Vagina (tissue), 2 donors: ENCODE measurements around the gene APLN. TPM values are rescaled to one million over a fixed set of nuclear protein-coding genes. Genes with fewer than 3 reads are reported as not detected.
A peak's percentile ranks its signal among the peaks of the same experiment; 100 is the strongest.

Experiments used
- DNase-seq, 2 donors: peaks; one replicate each; pipeline ENCODE4 v3.0.0-alpha.2; 2017; ENCODE audit errors: extremely low spot score in 2 of 2
- H3K27ac ChIP-seq: fragments of 200-600 bp; sonication (generic); one replicate; pipeline ENCODE4 v1.5.1; 2019
- H3K27me3 ChIP-seq: fragments of 200-600 bp; sonication (generic); one replicate; pipeline ENCODE4 v1.5.1; 2019
- H3K36me3 ChIP-seq, 2 donors: fragments of 200-600 bp; sonication (generic); one replicate each; pipeline ENCODE4 v1.5.1; 2017 to 2019
- H3K4me1 ChIP-seq: fragments of 200-600 bp; sonication (generic); one replicate; pipeline ENCODE4 v1.5.1; 2019
- H3K4me3 ChIP-seq, 2 donors: fragments of 200-600 bp; sonication (generic); 1 replicate in 1 of 2; 2 replicates in 1 of 2; pipeline ENCODE4 v1.5.1; 2016 to 2019
- H3K9me3 ChIP-seq: fragments of 200-600 bp; sonication (generic); one replicate; pipeline ENCODE4 v1.5.1; 2019
- CTCF ChIP-seq, 3 experiments: fragments of 450-650 bp in 2 of 3; fragments of 200-600 bp in 1 of 3; sonication (generic) in 1 of 3; IDR thresholded peaks; one replicate each; pipeline ENCODE4 v1.5.1; 2017 to 2019; ENCODE audit warnings: antibody characterized with exemption in 3 of 3, mild to moderate bottlenecking in 2 of 3, moderate library complexity in 2 of 3
- POLR2A ChIP-seq, 2 donors: fragments of 450-650 bp; IDR thresholded peaks; one replicate each; pipeline ENCODE4 v1.6.1; 2017; ENCODE audit warnings: antibody characterized with exemption in 2 of 2, mild to moderate bottlenecking in 2 of 2, moderate library complexity in 2 of 2
- POLR2AphosphoS5 ChIP-seq, 2 donors: sonication (generic); formaldehyde crosslinking; IDR thresholded peaks; one replicate each; pipeline ENCODE4 v1.9.0; 2017; ENCODE audit warnings: antibody characterized with exemption in 2 of 2, mild to moderate bottlenecking in 2 of 2, low read depth in 1 of 2; ENCODE audit not compliant: insufficient read depth in 1 of 2
- intact Hi-C: fragments of 100-400 bp; cut with DNase I; formaldehyde crosslinking; loops from one replicate; pipeline ENCODE4 v1.15.1; 2023
- total RNA-seq: library from RNA; depleted of rRNA; stranded (reverse); fragments of >200 nt; gene quantifications from one replicate; pipeline ENCODE4 v1.2.3, GENCODE V29; 2016

The APLN gene
- total RNA-seq, result not detected

GRCh38 chrX:129654652-129655546 lies at the start of gene APLN:
Gene APLN, minus strand, starts transcription at chrX:129654956. Its CDS starts 326 bp downstream, at chrX:129654630.
- Histone ChIP-seq H3K4me3 (peak within 1 kb of the TSS; percentile 39 to 40), H3K9me3 (no peaks in the 10 kb centered on the region), H3K4me1 (peaks cover 16% of the 10 kb centered on the region), H3K36me3 (no peaks in the 10 kb centered on the region), H3K27me3 (no peaks in the 10 kb centered on the region), H3K27ac (peak within 1 kb of the TSS; percentile 7)
- intact Hi-C loops, result no loop called here
- DNase-seq, result peak; percentile 52 to 69
- TF ChIP-seq POLR2AphosphoS5 (IDR thresholded peaks at IDR 0.05; ENCODE audit: insufficient read depth in 1 of 2, low read depth in 1 of 2), result peak in 1 of 2 donors; percentile 17
- no peak for TF ChIP-seq POLR2A (IDR thresholded peaks at IDR 0.05)

- intact Hi-C loops, result no loop called here
- no peak for DNase-seq
Observed at GRCh38 chrX:129704491-129704890, 49.7 kb upstream of the APLN start.

GRCh38 chrX:129701624-129702069 lies 46.9 kb upstream of the APLN start:
- H3K4me1 ChIP-seq, result no peaks in the 10 kb centered on the region
- no peak overlapping the region for H3K27ac ChIP-seq
- no peaks in the 10 kb centered on the region for H3K36me3 ChIP-seq
- no peak for DNase-seq
- intact Hi-C loops, result no loop called here
- TF ChIP-seq CTCF (IDR thresholded peaks at IDR 0.05) (no peak), POLR2AphosphoS5 (IDR thresholded peaks at IDR 0.05; ENCODE audit: insufficient read depth in 1 of 2, low read depth in 1 of 2) (peak; percentile 26 to 49), POLR2A (IDR thresholded peaks at IDR 0.05) (no peak)
- H3K27me3 ChIP-seq, result no peaks in the 10 kb centered on the region
- H3K4me3 ChIP-seq, result no peak overlapping the region
- H3K9me3 ChIP-seq, result no peaks in the 10 kb centered on the region

More at GRCh38 chrX:129704491-129704890, 49.7 kb upstream of the APLN start:
- Histone ChIP-seq H3K9me3 (peaks cover 3% of the 10 kb centered on the region), H3K4me3 (no peak overlapping the region), H3K27ac (no peak overlapping the region), H3K36me3 (no peaks in the 10 kb centered on the region), H3K27me3 (no peaks in the 10 kb centered on the region), H3K4me1 (no peaks in the 10 kb centered on the region)
- TF ChIP-seq CTCF (IDR thresholded peaks at IDR 0.05) (no peak), POLR2AphosphoS5 (IDR thresholded peaks at IDR 0.05; ENCODE audit: insufficient read depth in 1 of 2, low read depth in 1 of 2) (no peak), POLR2A (IDR thresholded peaks at IDR 0.05) (no peak)

- no peak for DNase-seq
- no peaks in the 10 kb centered on the region for H3K4me1 ChIP-seq
- H3K36me3 ChIP-seq, result no peaks in the 10 kb centered on the region
- H3K4me3 ChIP-seq, result no peak overlapping the region
- no peak overlapping the region for H3K27ac ChIP-seq
- H3K27me3 ChIP-seq, result no peaks in the 10 kb centered on the region
- no peaks in the 10 kb centered on the region for H3K9me3 ChIP-seq
- intact Hi-C loops, result no loop called here
- no peak for TF ChIP-seq CTCF (IDR thresholded peaks at IDR 0.05)
Observed at GRCh38 chrX:129700536-129700935, 45.8 kb upstream of the APLN start.

- Histone ChIP-seq H3K4me3 (no peak overlapping the region), H3K4me1 (no peaks in the 10 kb centered on the region), H3K36me3 (no peaks in the 10 kb centered on the region), H3K27me3 (no peaks in the 10 kb centered on the region), H3K27ac (no peak overlapping the region), H3K9me3 (no peaks in the 10 kb centered on the region)
- intact Hi-C loops, result no loop called here
- DNase-seq, result no peak
- TF ChIP-seq POLR2AphosphoS5 (IDR thresholded peaks at IDR 0.05; ENCODE audit: insufficient read depth in 1 of 2, low read depth in 1 of 2) (no peak), POLR2A (IDR thresholded peaks at IDR 0.05) (no peak), CTCF (IDR thresholded peaks at IDR 0.05) (no peak)
Observed at GRCh38 chrX:129698150-129698549, 43.4 kb upstream of the APLN start.
